RWPE2 (cell line): ENCODE data around the gene TGM2.

ENCODE experiments used
- ATAC-seq: fragments of 200-7000 bp; cut with Tn5 transposase; 3 replicates; pipeline ENCODE4 v1.9.1; 2021; ENCODE audit warnings: low read depth
- DNase-seq: peaks from one replicate; pipeline ENCODE4 v3.0.0-alpha.2; 2020; ENCODE audit warnings: low spot score
- H3K27ac ChIP-seq: fragments of 450-650 bp; 2 replicates; pipeline ENCODE4 v1.5.1; 2017; ENCODE audit warnings: mild to moderate bottlenecking; ENCODE audit not compliant: poor library complexity, severe bottlenecking
- H3K27me3 ChIP-seq: fragments of 250-450 bp; sonication (Bioruptor Pico); 2 replicates; pipeline ENCODE4 v1.5.1; 2021; ENCODE audit warnings: mild to moderate bottlenecking, moderate library complexity; ENCODE audit not compliant: insufficient read depth, poor library complexity, severe bottlenecking
- H3K36me3 ChIP-seq: fragments of 250-450 bp; sonication (Bioruptor Pico); 2 replicates; pipeline ENCODE4 v1.5.1; 2020; ENCODE audit warnings: low read depth, mild to moderate bottlenecking, moderate library complexity
- H3K4me1 ChIP-seq: fragments of 250-450 bp; sonication (Bioruptor Pico); 2 replicates; pipeline ENCODE4 v1.5.1; 2021; ENCODE audit warnings: mild to moderate bottlenecking, moderate library complexity; ENCODE audit not compliant: insufficient read depth, poor library complexity, severe bottlenecking
- H3K4me3 ChIP-seq: fragments of 250-450 bp; sonication (Bioruptor Pico); 2 replicates; pipeline ENCODE4 v1.5.1; 2021; ENCODE audit warnings: mild to moderate bottlenecking, moderate library complexity; ENCODE audit not compliant: severe bottlenecking
- H3K9me3 ChIP-seq: fragments of 250-450 bp; sonication (Bioruptor Pico); 2 replicates; pipeline ENCODE4 v1.5.1; 2021; ENCODE audit warnings: mild to moderate bottlenecking, moderate library complexity; ENCODE audit not compliant: severe bottlenecking
- TF ChIP-seq, protein P1 (sequence below): fragments of 450-650 bp; IDR thresholded peaks from one replicate; pipeline ENCODE4 v1.5.1; 2017; ENCODE audit warnings: mild to moderate bottlenecking, moderate library complexity; ENCODE audit not compliant: poor library complexity, severe bottlenecking

Gene TGM2

DNA sequence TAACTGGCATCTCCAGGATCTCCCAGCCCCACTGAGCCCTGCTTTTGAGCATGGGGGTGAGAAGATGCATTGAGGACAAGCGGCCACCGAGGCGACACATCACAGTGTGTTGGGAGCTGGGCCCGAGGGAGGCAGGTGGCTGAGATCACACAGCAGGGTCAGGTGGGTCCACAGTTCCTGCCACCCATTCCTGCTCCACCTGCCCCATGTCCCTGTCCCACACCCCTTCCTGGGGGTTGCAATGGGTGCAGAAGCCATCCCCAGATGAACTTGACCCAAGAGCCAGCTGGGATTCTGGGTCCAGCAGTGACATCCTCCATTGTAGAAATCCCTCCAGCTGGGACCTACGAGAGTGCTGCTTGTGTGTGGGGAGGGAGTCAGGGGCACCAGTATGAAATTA, 1.0 kb downstream of the TGM2 start:
- TF ChIP-seq, protein P1, sequence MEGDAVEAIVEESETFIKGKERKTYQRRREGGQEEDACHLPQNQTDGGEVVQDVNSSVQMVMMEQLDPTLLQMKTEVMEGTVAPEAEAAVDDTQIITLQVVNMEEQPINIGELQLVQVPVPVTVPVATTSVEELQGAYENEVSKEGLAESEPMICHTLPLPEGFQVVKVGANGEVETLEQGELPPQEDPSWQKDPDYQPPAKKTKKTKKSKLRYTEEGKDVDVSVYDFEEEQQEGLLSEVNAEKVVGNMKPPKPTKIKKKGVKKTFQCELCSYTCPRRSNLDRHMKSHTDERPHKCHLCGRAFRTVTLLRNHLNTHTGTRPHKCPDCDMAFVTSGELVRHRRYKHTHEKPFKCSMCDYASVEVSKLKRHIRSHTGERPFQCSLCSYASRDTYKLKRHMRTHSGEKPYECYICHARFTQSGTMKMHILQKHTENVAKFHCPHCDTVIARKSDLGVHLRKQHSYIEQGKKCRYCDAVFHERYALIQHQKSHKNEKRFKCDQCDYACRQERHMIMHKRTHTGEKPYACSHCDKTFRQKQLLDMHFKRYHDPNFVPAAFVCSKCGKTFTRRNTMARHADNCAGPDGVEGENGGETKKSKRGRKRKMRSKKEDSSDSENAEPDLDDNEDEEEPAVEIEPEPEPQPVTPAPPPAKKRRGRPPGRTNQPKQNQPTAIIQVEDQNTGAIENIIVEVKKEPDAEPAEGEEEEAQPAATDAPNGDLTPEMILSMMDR: no peak
- H3K4me3 ChIP-seq: no peak overlapping the region

DNA sequence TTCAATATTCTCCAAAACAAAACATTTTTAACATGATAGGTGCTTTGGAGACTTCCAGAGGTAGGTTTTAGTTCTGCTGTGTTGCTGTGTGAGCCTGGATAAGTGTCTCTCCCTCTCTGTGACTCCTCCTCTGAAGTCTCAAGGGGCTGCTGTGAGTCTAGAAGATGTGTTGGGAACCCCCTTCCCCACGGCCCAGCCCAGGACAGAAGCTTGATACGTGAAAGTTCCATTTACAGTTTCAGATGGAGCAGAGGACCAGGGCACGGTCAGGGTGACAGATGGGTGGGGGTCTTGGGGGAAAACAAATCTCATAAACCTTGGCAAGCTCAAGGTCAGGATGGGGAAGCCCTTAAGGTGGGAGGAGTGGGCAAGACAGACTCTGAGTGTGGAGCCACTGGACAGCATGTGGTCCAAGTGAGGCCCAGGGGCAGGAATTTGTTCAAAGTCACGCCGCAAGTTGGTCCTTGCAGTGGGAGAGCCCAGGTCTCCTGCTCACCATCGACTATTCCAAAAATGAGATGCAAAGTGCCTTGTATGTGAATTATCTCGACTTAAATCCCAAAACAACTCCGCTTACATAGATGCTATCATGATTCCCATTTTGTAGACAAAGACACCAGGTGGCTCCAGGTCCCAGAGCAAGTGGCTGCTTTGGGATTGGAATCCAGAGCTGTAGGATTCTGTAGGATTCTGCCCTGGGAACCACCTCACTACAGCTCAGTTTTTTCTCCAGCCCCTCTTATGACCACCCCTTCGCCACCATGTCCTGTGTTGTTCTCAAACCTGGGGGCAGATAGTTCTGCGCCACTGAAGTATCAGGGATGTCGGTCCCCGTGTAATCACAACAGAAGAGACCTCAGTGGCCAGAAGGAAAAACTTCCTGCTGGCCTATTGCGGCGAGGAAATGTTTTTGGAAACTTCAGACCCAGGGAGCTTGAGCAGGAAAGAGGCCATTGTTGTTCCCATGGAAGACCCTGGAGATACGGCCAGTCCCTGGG, 1.9 kb downstream of the TGM2 start:
- Histone ChIP-seq H3K27ac (peak overlapping the region; percentile 97), H3K4me3 (no peak overlapping the region), H3K36me3 (peaks cover 22% of the 10 kb centered on the region), H3K27me3 (no peaks in the 10 kb centered on the region), H3K4me1 (peaks cover 28% of the 10 kb centered on the region), H3K9me3 (no peaks in the 10 kb centered on the region)
- TF ChIP-seq, protein P1: no peak
- DNase-seq: peak; percentile 61
- ATAC-seq: no peak

More for the DNA sequence above, 1.0 kb downstream of the TGM2 start:
- Histone ChIP-seq H3K27me3 (no peaks in the 10 kb centered on the region), H3K27ac (peak overlapping the region; percentile 97), H3K36me3 (peaks cover 21% of the 10 kb centered on the region), H3K4me1 (peaks cover 37% of the 10 kb centered on the region), H3K9me3 (no peaks in the 10 kb centered on the region)
- ATAC-seq: no peak
- peak; percentile 84 for DNase-seq

DNA sequence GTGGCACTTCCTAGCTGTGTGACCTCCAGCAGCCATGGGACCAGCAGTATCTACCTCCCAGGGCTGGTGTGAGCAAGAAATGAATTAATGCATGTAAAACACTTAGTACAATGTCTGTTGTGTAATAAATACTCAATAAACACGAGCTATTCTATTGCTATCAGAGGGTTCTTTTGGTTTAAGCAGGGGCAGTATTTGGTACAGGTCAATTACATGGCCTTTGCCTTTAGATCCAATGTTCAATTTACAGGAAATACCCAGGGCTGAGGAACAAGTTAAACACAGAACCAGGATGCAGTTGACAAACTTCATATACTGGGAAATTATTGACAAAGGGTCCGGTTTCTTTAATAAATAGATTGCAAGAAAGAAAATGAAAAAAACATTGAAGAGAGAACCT, 2.9 kb downstream of the TGM2 start:
- no peak overlapping the region for H3K4me3 ChIP-seq
- no peak for ATAC-seq
- no peak for DNase-seq
- peaks cover 22% of the 10 kb centered on the region for H3K36me3 ChIP-seq
- H3K9me3 ChIP-seq: no peaks in the 10 kb centered on the region
- TF ChIP-seq, protein P1: no peak
- H3K4me1 ChIP-seq: peaks cover 21% of the 10 kb centered on the region
- H3K27ac ChIP-seq: peak overlapping the region; percentile 97
- no peaks in the 10 kb centered on the region for H3K27me3 ChIP-seq

DNA sequence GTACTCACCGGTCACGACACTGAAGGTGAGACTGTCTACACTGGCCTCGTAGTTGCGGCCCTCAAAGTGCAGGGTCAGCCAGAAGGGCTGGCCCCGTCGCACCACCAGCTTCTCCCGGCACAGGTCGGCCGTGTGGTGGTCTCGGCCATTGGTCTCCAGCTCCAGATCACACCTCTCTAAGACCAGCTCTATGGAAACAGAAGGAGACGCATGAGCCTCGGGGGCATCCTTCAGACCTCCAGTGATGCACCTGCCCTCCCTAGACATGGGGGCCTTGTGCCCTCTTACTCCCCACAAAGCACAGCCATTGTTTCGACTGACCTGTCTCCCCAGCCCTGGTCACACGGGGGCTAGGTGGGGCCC, 3.7 kb downstream of the TGM2 start:
- peak overlapping the region; percentile 97 for H3K27ac ChIP-seq
- TF ChIP-seq, protein P1: no peak
- peaks cover 21% of the 10 kb centered on the region for H3K4me1 ChIP-seq
- H3K4me3 ChIP-seq: no peak overlapping the region
- no peak for ATAC-seq
- no peaks in the 10 kb centered on the region for H3K27me3 ChIP-seq
- H3K9me3 ChIP-seq: no peaks in the 10 kb centered on the region
- peak; percentile 72 for DNase-seq
- peaks cover 22% of the 10 kb centered on the region for H3K36me3 ChIP-seq
